ENCODE data around the gene LTBP1. TPM values are rescaled to one million over a fixed set of nuclear protein-coding genes. Genes with fewer than 3 reads are reported as not detected.

Gene LTBP1
- total and polyA plus RNA-seq, 2 of the 13 experiments (the other 11 are each of a cell fraction or from before 2014, with no cell fraction given): 0.12 to 0.22 TPM

DNA sequence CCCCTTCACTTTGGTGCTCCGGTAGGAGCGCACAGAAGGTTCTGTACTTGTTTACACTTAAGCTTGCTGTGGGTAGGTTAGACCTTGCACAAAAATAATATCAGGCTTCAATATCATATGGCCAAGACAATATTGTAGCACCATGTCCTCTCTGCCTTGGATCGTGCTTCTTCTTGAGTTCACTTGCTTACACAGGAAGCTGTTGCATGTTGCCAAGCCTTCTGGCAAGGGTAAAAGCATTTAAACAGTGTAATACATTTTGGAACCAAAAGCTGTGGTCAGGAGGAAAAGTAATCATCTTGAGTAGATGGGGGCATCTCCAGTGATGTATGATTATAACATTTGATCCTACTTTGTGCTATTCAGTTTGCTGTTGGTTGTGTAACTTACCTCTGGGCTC, 197.5 kb downstream of the LTBP1 start (continued):
- TF ChIP-seq, protein P1, sequence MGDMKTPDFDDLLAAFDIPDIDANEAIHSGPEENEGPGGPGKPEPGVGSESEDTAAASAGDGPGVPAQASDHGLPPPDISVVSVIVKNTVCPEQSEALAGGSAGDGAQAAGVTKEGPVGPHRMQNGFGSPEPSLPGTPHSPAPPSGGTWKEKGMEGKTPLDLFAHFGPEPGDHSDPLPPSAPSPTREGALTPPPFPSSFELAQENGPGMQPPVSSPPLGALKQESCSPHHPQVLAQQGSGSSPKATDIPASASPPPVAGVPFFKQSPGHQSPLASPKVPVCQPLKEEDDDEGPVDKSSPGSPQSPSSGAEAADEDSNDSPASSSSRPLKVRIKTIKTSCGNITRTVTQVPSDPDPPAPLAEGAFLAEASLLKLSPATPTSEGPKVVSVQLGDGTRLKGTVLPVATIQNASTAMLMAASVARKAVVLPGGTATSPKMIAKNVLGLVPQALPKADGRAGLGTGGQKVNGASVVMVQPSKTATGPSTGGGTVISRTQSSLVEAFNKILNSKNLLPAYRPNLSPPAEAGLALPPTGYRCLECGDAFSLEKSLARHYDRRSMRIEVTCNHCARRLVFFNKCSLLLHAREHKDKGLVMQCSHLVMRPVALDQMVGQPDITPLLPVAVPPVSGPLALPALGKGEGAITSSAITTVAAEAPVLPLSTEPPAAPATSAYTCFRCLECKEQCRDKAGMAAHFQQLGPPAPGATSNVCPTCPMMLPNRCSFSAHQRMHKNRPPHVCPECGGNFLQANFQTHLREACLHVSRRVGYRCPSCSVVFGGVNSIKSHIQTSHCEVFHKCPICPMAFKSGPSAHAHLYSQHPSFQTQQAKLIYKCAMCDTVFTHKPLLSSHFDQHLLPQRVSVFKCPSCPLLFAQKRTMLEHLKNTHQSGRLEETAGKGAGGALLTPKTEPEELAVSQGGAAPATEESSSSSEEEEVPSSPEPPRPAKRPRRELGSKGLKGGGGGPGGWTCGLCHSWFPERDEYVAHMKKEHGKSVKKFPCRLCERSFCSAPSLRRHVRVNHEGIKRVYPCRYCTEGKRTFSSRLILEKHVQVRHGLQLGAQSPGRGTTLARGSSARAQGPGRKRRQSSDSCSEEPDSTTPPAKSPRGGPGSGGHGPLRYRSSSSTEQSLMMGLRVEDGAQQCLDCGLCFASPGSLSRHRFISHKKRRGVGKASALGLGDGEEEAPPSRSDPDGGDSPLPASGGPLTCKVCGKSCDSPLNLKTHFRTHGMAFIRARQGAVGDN (CRISPR knock-in tag; IDR thresholded peaks at IDR 0.05): no peak

DNA sequence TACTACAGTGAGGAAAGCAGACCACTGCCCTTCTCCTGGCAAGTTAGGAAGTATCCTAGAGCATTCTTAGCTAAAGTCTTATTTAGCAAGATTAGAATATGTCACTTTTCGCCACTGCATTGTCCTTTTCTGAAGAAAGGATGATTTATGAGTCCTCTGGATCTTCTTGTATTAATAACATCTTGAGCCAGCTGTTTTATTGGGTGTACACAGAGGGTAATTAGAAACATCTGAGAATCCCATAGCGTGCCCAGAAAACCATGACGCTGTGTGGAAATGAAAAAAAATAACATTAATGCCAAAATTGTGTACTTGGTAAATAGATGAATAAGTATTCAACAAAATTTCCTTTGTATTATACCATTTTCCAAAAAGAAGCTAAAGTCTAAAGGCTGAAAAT, 198.7 kb downstream of the LTBP1 start:
- Histone ChIP-seq H4K20me1 (ENCODE audit: insufficient read depth, low read length) (no peaks in the 10 kb centered on the region), H3K9me3 (ENCODE audit: low read length) (no peaks in the 10 kb centered on the region), H3K27me3 (ENCODE audit: control insufficient read depth in 1 of 2, insufficient read depth in 2 of 2, low read length in 2 of 2) (no peaks in the 10 kb centered on the region), H3K27ac (ENCODE audit: extremely low read length, insufficient read depth, low read length) (no peak overlapping the region), H3K4me1 (ENCODE audit: insufficient read depth, low read length) (no peaks in the 10 kb centered on the region), H3K4me2 (ENCODE audit: low read depth, low read length) (no peak overlapping the region), H2AFZ (ENCODE audit: low read length) (no peak overlapping the region), H3K36me3 (replicated peaks in 1 of 2; ENCODE audit: control insufficient read depth in 1 of 2, insufficient read depth in 2 of 2, low read length in 2 of 2) (no peaks in the 10 kb centered on the region), H3K4me3 (replicated peaks in 1 of 3; ENCODE audit: insufficient read depth in 1 of 3, low read depth in 2 of 3, low read length in 3 of 3) (no peak overlapping the region), H3K79me2 (ENCODE audit: insufficient read depth, low read length) (no peaks in the 10 kb centered on the region), H3K9ac (ENCODE audit: insufficient read depth, low read depth, low read length) (no peak overlapping the region)
- TF ChIP-seq, protein P2, sequence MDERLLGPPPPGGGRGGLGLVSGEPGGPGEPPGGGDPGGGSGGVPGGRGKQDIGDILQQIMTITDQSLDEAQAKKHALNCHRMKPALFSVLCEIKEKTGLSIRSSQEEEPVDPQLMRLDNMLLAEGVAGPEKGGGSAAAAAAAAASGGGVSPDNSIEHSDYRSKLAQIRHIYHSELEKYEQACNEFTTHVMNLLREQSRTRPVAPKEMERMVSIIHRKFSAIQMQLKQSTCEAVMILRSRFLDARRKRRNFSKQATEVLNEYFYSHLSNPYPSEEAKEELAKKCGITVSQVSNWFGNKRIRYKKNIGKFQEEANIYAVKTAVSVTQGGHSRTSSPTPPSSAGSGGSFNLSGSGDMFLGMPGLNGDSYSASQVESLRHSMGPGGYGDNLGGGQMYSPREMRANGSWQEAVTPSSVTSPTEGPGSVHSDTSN (CRISPR knock-in tag; IDR thresholded peaks at IDR 0.05): no peak
- TF ChIP-seq MAF1 (CRISPR knock-in tag; IDR thresholded peaks at IDR 0.05; ENCODE audit: borderline replicate concordance): no peak
- TF ChIP-seq GTF3A (CRISPR knock-in tag; conservative IDR thresholded peaks at IDR 0.05): no peak
- TF ChIP-seq SSRP1 (CRISPR knock-in tag; IDR thresholded peaks at IDR 0.05): no peak
- no peak for TF ChIP-seq ZNF605 (CRISPR knock-in tag; IDR thresholded peaks at IDR 0.05)
- TF ChIP-seq ZNF282 (IDR thresholded peaks at IDR 0.05; ENCODE audit: partially characterized antibody): no peak
- no peak for FAIRE-seq
- BruUV-seq (replicated peaks): no TSS peak
- no peak for ATAC-seq
- intact Hi-C loops (cut with micrococcal nuclease; ENCODE audit: unreplicated experiment) (no loop called here), in situ Hi-C loops (cut with HindIII; ENCODE audit: extremely low pct_ligation_motif_present, low pct_unique_long_range_greater_than_20kb) (no loop called here)
- POLR2A ChIA-PET: no interaction called here
- DNase-seq (ENCODE audit: low spot score): no peak
- CTCF ChIA-PET (ENCODE audit: low intra/inter-chr PET ratio, low total read pairs): no interaction called here
- 9% methylated on average over 3 of the region's 3 CpGs for WGBS (ENCODE audit: low lambda C conversion rate)

Measured in HepG2 (cell line).